ENCODE measurements around the gene PACS2. TPM values are rescaled to one million over a fixed set of nuclear protein-coding genes. Genes with fewer than 3 reads are reported as not detected.

The PACS2 gene
- total RNA-seq, 2 donors from 2014 or later, result 55.0 to 59.7 TPM

GRCh38 chr14:105427412-105427811, 112.9 kb downstream of the PACS2 start:
- no peaks in the 10 kb centered on the region for H3K36me3 ChIP-seq
- H3K27ac ChIP-seq, result no peak overlapping the region
- no peaks in the 10 kb centered on the region for H3K9me3 ChIP-seq
- DNase-seq (ENCODE audit: low spot score), result no peak
- peaks cover 0 to 27% of the 10 kb centered on the region in 2 donors for H3K4me1 ChIP-seq
- H3K27me3 ChIP-seq, result no peaks in the 10 kb centered on the region
- no peak overlapping the region for H3K4me3 ChIP-seq
- no peak for TF ChIP-seq CTCF (IDR thresholded peaks at IDR 0.05)

- Histone ChIP-seq H3K27me3 (no peaks in the 10 kb centered on the region), H3K4me1 (peaks cover 0 to 21% of the 10 kb centered on the region in 2 donors), H3K9me3 (no peaks in the 10 kb centered on the region), H3K36me3 (no peaks in the 10 kb centered on the region), H3K4me3 (no peak overlapping the region), H3K27ac (no peak overlapping the region)
- DNase-seq (ENCODE audit: low spot score), result no peak
- TF ChIP-seq CTCF (IDR thresholded peaks at IDR 0.05), result no peak
These were observed 113.5 kb downstream of the PACS2 start for GRCh38 chr14:105427936-105428485.

GRCh38 chr14:105430042-105430441, 115.5 kb downstream of the PACS2 start:
- Histone ChIP-seq H3K27me3 (no peaks in the 10 kb centered on the region), H3K36me3 (no peaks in the 10 kb centered on the region), H3K27ac (no peak overlapping the region), H3K9me3 (no peaks in the 10 kb centered on the region), H3K4me1 (peaks cover 0 to 16% of the 10 kb centered on the region in 2 donors), H3K4me3 (no peak overlapping the region)
- no peak for DNase-seq (ENCODE audit: low spot score)
- no peak for TF ChIP-seq CTCF (IDR thresholded peaks at IDR 0.05)

- no peaks in the 10 kb centered on the region for H3K9me3 ChIP-seq
These were observed 116.0 kb downstream of the PACS2 start for GRCh38 chr14:105430565-105430964.

GRCh38 chr14:105431256-105431655, 116.7 kb downstream of the PACS2 start:
- no peak for TF ChIP-seq CTCF (IDR thresholded peaks at IDR 0.05)

More at GRCh38 chr14:105430565-105430964, 116.0 kb downstream of the PACS2 start:
- Histone ChIP-seq H3K4me3 (no peak overlapping the region), H3K27me3 (no peaks in the 10 kb centered on the region), H3K36me3 (no peaks in the 10 kb centered on the region), H3K27ac (no peak overlapping the region), H3K4me1 (peaks cover 0 to 16% of the 10 kb centered on the region in 2 donors)
- TF ChIP-seq CTCF (IDR thresholded peaks at IDR 0.05), result no peak
- no peak for DNase-seq (ENCODE audit: low spot score)

GRCh38 chr14:105432657-105433056, 118.1 kb downstream of the PACS2 start:
- Histone ChIP-seq H3K4me1 (peaks cover 0 to 16% of the 10 kb centered on the region in 2 donors), H3K27me3 (no peaks in the 10 kb centered on the region), H3K4me3 (no peak overlapping the region), H3K27ac (no peak overlapping the region), H3K9me3 (no peaks in the 10 kb centered on the region), H3K36me3 (no peaks in the 10 kb centered on the region)
- DNase-seq (ENCODE audit: low spot score), result no peak
- TF ChIP-seq CTCF (IDR thresholded peaks at IDR 0.05), result no peak

More at GRCh38 chr14:105431256-105431655, 116.7 kb downstream of the PACS2 start:
- Histone ChIP-seq H3K27me3 (no peaks in the 10 kb centered on the region), H3K9me3 (no peaks in the 10 kb centered on the region), H3K4me1 (peaks cover 0 to 16% of the 10 kb centered on the region in 2 donors), H3K36me3 (no peaks in the 10 kb centered on the region), H3K4me3 (no peak overlapping the region), H3K27ac (no peak overlapping the region)
- no peak for DNase-seq (ENCODE audit: low spot score)
